Left ventricle myocardium inferior (tissue), 1 donor: ENCODE data around the gene PLCG2. TPM values are rescaled to one million over a fixed set of nuclear protein-coding genes. Genes with fewer than 3 reads are reported as not detected.

Experiments
- DNase-seq: peaks from one replicate; pipeline ENCODE4 v3.0.0-alpha.2; 2020
- H3K27ac ChIP-seq: fragments of 200-600 bp; replicated peaks from 2 replicates; pipeline ENCODE4 v1.8.0; 2021
- H3K27me3 ChIP-seq: fragments of 200-600 bp; 2 replicates; pipeline ENCODE4 v1.8.0; 2021; ENCODE audit warnings: low read depth
- H3K36me3 ChIP-seq: fragments of 200-600 bp; 2 replicates; pipeline ENCODE4 v1.8.0; 2021
- H3K4me1 ChIP-seq: fragments of 200-600 bp; 2 replicates; pipeline ENCODE4 v1.8.0; 2021
- H3K4me3 ChIP-seq: fragments of 200-600 bp; 2 replicates; pipeline ENCODE4 v1.8.0; 2021; ENCODE audit warnings: mild to moderate bottlenecking, moderate library complexity
- H3K9me3 ChIP-seq: fragments of 200-600 bp; replicated peaks from 2 replicates; pipeline ENCODE4 v1.8.0; 2021
- intact Hi-C: fragments of 100-400 bp; cut with micrococcal nuclease; formaldehyde crosslinking; loops from one replicate; pipeline ENCODE4 v1.11.0; 2022
- total RNA-seq: library from RNA; stranded (reverse); fragmentation: NEBNext Ultra II Directional; extraction: Animal tissue kit (Norgen Biotek cat#: 25700); gene quantifications from one replicate; pipeline ENCODE4 v1.2.1, GENCODE V29; 2021
- TF ChIP-seq, protein P1 (sequence below): fragments of 200-600 bp; IDR thresholded peaks from 2 replicates; pipeline ENCODE4 v1.8.0; 2021; ENCODE audit warnings: antibody characterized with exemption, mild to moderate bottlenecking, borderline replicate concordance
- donor health status: DM: no; HTN: yes; CAD: no; lungs with severe emphysema.

PLCG2 gene
- total RNA-seq, 1 donor from 2014 or later = 5.6 TPM

DNA sequence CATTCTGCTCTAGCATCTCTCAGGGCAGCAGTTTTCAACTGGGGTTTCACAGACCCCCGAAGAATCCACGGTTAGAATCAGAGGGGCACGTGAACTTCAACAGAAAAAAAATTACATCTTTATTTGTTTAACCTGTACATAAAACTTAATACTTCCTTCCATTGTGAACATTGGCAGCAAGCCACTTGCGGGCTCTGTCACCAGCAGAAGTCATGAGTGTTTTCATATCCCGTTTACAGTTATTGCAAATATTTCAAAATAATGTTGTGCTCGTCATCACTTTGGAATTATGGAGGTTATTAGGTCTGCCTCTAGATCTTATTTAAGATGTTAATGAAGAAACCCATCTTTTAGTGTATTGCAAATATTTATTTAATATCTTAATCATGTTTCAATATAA is 122.4 kb downstream of the PLCG2 start:
- Histone ChIP-seq H3K4me3 (no peak overlapping the region), H3K27ac (peak overlapping the region; percentile 43), H3K36me3 (no peaks in the 10 kb centered on the region), H3K27me3 (no peaks in the 10 kb centered on the region), H3K4me1 (peaks cover 8% of the 10 kb centered on the region), H3K9me3 (no peaks in the 10 kb centered on the region)
- TF ChIP-seq, protein P1, sequence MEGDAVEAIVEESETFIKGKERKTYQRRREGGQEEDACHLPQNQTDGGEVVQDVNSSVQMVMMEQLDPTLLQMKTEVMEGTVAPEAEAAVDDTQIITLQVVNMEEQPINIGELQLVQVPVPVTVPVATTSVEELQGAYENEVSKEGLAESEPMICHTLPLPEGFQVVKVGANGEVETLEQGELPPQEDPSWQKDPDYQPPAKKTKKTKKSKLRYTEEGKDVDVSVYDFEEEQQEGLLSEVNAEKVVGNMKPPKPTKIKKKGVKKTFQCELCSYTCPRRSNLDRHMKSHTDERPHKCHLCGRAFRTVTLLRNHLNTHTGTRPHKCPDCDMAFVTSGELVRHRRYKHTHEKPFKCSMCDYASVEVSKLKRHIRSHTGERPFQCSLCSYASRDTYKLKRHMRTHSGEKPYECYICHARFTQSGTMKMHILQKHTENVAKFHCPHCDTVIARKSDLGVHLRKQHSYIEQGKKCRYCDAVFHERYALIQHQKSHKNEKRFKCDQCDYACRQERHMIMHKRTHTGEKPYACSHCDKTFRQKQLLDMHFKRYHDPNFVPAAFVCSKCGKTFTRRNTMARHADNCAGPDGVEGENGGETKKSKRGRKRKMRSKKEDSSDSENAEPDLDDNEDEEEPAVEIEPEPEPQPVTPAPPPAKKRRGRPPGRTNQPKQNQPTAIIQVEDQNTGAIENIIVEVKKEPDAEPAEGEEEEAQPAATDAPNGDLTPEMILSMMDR = no peak
- intact Hi-C loops = no loop called here
- DNase-seq = no peak

DNA sequence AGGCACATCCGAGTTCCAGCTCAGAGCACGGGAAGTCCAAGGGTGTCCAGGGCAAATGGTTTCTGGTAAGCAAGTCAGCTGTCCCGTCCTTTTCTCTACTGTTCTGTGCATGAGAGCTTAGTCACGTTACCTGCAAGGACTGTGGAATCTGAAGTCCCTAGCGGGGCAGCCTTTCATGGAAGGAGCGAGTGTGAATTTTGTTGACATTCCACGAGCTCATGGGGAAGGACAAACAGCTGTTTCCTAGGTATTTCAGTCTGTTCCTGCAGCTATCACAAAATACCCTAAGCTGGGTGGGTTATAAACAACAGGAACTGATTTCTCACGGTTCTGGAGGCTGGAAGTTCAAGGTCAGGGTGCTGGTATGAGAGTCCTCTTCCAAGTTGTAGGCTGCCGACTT is 122.9 kb downstream of the PLCG2 start:
- H3K27me3 ChIP-seq = no peaks in the 10 kb centered on the region
- peak overlapping the region; percentile 43 for H3K27ac ChIP-seq
- no peaks in the 10 kb centered on the region for H3K36me3 ChIP-seq
- intact Hi-C loops = no loop called here
- TF ChIP-seq, protein P1 = no peak
- peaks cover 8% of the 10 kb centered on the region for H3K4me1 ChIP-seq
- H3K4me3 ChIP-seq = no peak overlapping the region
- no peak for DNase-seq
- no peaks in the 10 kb centered on the region for H3K9me3 ChIP-seq

DNA sequence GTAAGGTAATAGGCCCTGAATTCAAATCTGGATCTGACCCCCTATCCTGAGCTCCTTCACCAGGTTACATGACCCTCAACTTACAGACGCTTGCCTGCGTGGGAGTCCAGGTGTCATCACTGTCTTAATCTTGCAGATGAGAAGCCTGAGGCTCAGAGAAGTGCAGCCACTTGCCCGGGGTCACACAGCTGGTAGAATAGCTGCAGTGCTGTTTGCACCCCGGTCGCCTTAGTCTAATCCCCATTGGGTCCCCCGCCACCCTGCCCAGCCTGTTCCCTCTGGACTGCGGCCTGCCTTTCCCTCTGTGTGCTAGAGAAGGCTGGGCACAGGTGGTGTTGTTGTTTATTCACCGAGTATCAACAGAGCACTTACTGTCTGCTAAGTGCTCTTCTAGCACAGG is 125.2 kb downstream of the PLCG2 start:
- no peaks in the 10 kb centered on the region for H3K27me3 ChIP-seq
- no peaks in the 10 kb centered on the region for H3K9me3 ChIP-seq
- intact Hi-C loops = no loop called here
- no peak overlapping the region for H3K27ac ChIP-seq
- no peaks in the 10 kb centered on the region for H3K36me3 ChIP-seq
- TF ChIP-seq, protein P1 = no peak
- H3K4me1 ChIP-seq = peaks cover 8% of the 10 kb centered on the region
- DNase-seq = no peak
- no peak overlapping the region for H3K4me3 ChIP-seq

DNA sequence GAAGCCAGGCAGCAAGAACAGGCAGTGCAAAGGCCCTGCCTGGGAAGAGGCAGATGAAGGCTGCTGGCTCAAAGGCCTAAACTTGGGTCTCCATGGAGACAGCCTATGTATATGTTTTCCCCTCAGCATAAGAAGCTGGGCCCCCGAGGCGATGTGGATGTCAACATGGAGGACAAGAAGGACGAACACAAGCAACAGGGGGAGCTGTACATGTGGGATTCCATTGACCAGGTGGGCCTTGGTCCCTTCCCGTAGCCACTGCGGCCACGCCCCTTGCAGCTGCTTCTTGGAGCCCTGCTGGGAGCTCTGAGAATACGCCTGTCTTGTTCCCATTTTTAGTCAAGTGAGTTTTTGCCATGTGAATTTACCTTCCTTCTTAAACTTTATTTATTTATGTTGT is 126.2 kb downstream of the PLCG2 start:
- Histone ChIP-seq H3K27ac (no peak overlapping the region), H3K36me3 (no peaks in the 10 kb centered on the region), H3K4me3 (no peak overlapping the region), H3K27me3 (no peaks in the 10 kb centered on the region), H3K9me3 (no peaks in the 10 kb centered on the region), H3K4me1 (peaks cover 8% of the 10 kb centered on the region)
- intact Hi-C loops = no loop called here
- no peak for DNase-seq
- TF ChIP-seq, protein P1 = no peak

DNA sequence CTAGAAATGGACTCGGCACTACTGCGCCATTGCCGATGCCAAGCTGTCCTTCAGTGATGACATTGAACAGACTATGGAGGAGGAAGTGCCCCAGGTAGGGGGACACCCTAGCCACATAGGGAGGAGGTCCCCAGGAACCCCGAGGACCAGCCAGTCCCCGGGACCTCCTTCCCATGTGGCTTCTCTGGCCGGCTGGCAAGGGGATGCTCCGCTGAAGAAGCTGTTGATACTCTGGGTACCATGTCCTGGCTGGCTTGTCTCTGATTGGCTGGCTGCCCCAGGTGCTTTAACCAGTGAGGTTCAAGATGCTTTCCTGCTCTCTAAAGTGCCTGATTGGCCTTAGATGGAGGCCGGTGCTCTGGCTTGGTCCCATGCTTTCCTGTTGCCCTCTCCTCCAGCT is 128.6 kb downstream of the PLCG2 start:
- TF ChIP-seq, protein P1 = no peak
- H3K4me3 ChIP-seq = no peak overlapping the region
- no peak for DNase-seq
- no peaks in the 10 kb centered on the region for H3K9me3 ChIP-seq
- H3K36me3 ChIP-seq = no peaks in the 10 kb centered on the region
- intact Hi-C loops = no loop called here
- H3K27me3 ChIP-seq = no peaks in the 10 kb centered on the region
- H3K4me1 ChIP-seq = no peaks in the 10 kb centered on the region
- H3K27ac ChIP-seq = no peak overlapping the region
